WERI-Rb-1 (cell line): Measurements from ENCODE around the gene ADAMTS5.

ENCODE experiments used
- DNase-seq: peaks from one replicate; pipeline ENCODE4 v3.0.0-alpha.2; 2020
- H3K27ac ChIP-seq: fragments of 250-450 bp; sonication (Bioruptor Pico); 2 replicates; pipeline ENCODE4 v1.5.1; 2020; ENCODE audit warnings: mild to moderate bottlenecking, moderate library complexity
- H3K27me3 ChIP-seq: fragments of 250-450 bp; sonication (Bioruptor Pico); 2 replicates; pipeline ENCODE4 v1.5.1; 2021; ENCODE audit warnings: mild to moderate bottlenecking, low read depth, moderate library complexity; ENCODE audit not compliant: insufficient read depth, severe bottlenecking
- H3K36me3 ChIP-seq: fragments of 250-450 bp; sonication (Bioruptor Pico); 2 replicates; pipeline ENCODE4 v1.5.1; 2020; ENCODE audit warnings: mild to moderate bottlenecking, moderate library complexity
- H3K4me3 ChIP-seq: 2 replicates; pipeline ENCODE4 v1.5.1; 2011; ENCODE audit warnings: low read depth, mild to moderate bottlenecking, control low read depth, low read length
- H3K9me3 ChIP-seq: fragments of 250-450 bp; sonication (Bioruptor Pico); 2 replicates; pipeline ENCODE4 v1.5.1; 2021; ENCODE audit warnings: mild to moderate bottlenecking, moderate library complexity; ENCODE audit not compliant: severe bottlenecking
- CTCF ChIP-seq: IDR thresholded peaks from 2 replicates; pipeline ENCODE4 v1.5.1; 2011; ENCODE audit warnings: low read depth, mild to moderate bottlenecking, control low read depth, inconsistent platforms, low read length

The ADAMTS5 gene

GRCh38 chr21:26965040-26965906, 1.6 kb downstream of the ADAMTS5 start:
- Histone ChIP-seq H3K27ac (no peak overlapping the region), H3K27me3 (peaks cover 99% of the 10 kb centered on the region), H3K9me3 (peaks cover 19% of the 10 kb centered on the region), H3K4me3 (no peak overlapping the region), H3K36me3 (no peaks in the 10 kb centered on the region)
- DNase-seq: no peak
- TF ChIP-seq CTCF: no peak

GRCh38 chr21:26964170-26964778, 2.6 kb downstream of the ADAMTS5 start:
- TF ChIP-seq CTCF: no peak
- Histone ChIP-seq H3K4me3 (no peak overlapping the region), H3K36me3 (no peaks in the 10 kb centered on the region), H3K27me3 (peaks cover 92% of the 10 kb centered on the region), H3K27ac (no peak overlapping the region), H3K9me3 (peaks cover 19% of the 10 kb centered on the region)
- no peak for DNase-seq

DNA sequence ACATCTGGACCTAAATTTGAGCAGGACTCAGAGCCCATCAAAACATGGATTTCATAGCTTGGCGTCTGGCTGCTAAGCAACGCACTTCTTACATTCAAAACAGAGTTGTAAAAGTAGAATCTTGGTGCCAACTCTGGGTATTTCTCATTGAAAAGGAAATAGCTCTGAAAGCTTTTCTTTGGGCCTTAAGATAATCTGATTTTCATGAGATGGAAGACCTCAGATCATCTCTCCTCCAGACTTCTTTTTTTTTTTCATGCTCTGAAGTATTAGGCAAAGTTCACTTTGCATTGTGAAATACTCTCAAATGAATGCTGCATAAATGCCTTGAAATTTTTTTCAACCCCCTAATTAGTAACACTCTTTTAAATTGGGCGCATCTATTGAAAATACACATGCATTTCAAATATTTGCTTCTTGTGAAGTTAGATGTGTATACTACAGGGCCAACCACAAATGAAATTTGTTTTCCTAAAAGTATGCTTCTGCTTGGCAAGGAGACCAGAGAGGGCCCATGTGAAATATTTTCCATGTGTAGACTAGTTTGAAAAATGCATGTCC, 4.2 kb downstream of the ADAMTS5 start:
- Histone ChIP-seq H3K9me3 (peaks cover 19% of the 10 kb centered on the region), H3K4me3 (no peak overlapping the region), H3K27ac (no peak overlapping the region), H3K36me3 (no peaks in the 10 kb centered on the region), H3K27me3 (peaks cover 92% of the 10 kb centered on the region)
- TF ChIP-seq CTCF: no peak
- DNase-seq: no peak

- TF ChIP-seq CTCF: 0 out of 2 replicates have a peak, but pooled peaks have one; percentile 28
- no peak overlapping the region for H3K27ac ChIP-seq
- peaks cover 92% of the 10 kb centered on the region for H3K27me3 ChIP-seq
- no peak for DNase-seq
- H3K4me3 ChIP-seq: no peak overlapping the region
- H3K9me3 ChIP-seq: peaks cover 14% of the 10 kb centered on the region
- H3K36me3 ChIP-seq: no peaks in the 10 kb centered on the region
These were observed 5.2 kb downstream of the ADAMTS5 start for GRCh38 chr21:26961698-26962097.

GRCh38 chr21:26958788-26959187, 8.1 kb downstream of the ADAMTS5 start:
- no peak for DNase-seq
- Histone ChIP-seq H3K36me3 (no peaks in the 10 kb centered on the region), H3K9me3 (no peaks in the 10 kb centered on the region), H3K27ac (no peak overlapping the region), H3K27me3 (peaks cover 92% of the 10 kb centered on the region), H3K4me3 (no peak overlapping the region)
- no peak for TF ChIP-seq CTCF
